A549 (cell line): ENCODE measurements around the gene WASF2. TPM values are rescaled to one million over a fixed set of nuclear protein-coding genes. Genes with fewer than 3 reads are reported as not detected.

Experiments used
- ATAC-seq, 2 experiments: fragments of 200-7000 bp in 1 of 2; fragments of >200 bp in 1 of 2; cut with Nextera tagmentation in 1 of 2; cut with Tn5 transposase in 1 of 2; 3 replicates each; pipeline versions ENCODE4 v1.8.0 to v1.9.1; 2018 to 2020; ENCODE audit warnings: mild to moderate bottlenecking in 1 of 2, moderate library complexity in 1 of 2
- CTCF ChIA-PET: fragments of 300-600 bp; sonication (Branson Sonifier 250); formaldehyde crosslinking; extraction: SDS; loops from one replicate; lab custom pipeline; 2021; ENCODE audit warnings: antibody characterized with exemption, inconsistent platforms; lab: Yijun Ruan, JAX
- POLR2A ChIA-PET: fragments of 350-600 bp; formaldehyde crosslinking; extraction: SDS; loops from one replicate; lab custom pipeline; 2021; ENCODE audit warnings: antibody characterized with exemption, inconsistent platforms; lab: Yijun Ruan, JAX
- DNase-seq, 2 experiments: peaks; one replicate each; pipeline versions ENCODE4 v3.0.0 to v3.0.0-alpha.2; 2011 to 2016; ENCODE audit warnings: low read depth in 1 of 2, low spot score in 1 of 2
- FAIRE-seq: peaks from 2 replicates; lab custom pipeline; 2011; peaks lifted over from hg19 to GRCh38; lab: Jason Lieb, UNC
- H3K27ac ChIP-seq, 2 experiments: fragments of >200 bp; sonication (Bioruptor Twin); formaldehyde crosslinking; 3 replicates each; pipeline ENCODE4 v1.5.1; 2016 to 2017
- H3K4me1 ChIP-seq: fragments of >200 bp; sonication (Bioruptor Twin); formaldehyde crosslinking; 3 replicates; pipeline ENCODE4 v1.6.1; 2016
- H3K4me2 ChIP-seq: fragments of >200 bp; sonication (Bioruptor Twin); formaldehyde crosslinking; 3 replicates; pipeline ENCODE4 v1.6.1; 2016
- H3K4me3 ChIP-seq: fragments of >200 bp; sonication (Bioruptor Twin); formaldehyde crosslinking; 3 replicates; pipeline ENCODE4 v1.5.1; 2016
- H3K9me3 ChIP-seq: fragments of >200 bp; sonication (Bioruptor Twin); formaldehyde crosslinking; 3 replicates; pipeline ENCODE4 v1.6.1; 2016
- CEBPB ChIP-seq, 2 experiments: fragments of >200 bp in 1 of 2; sonication (Bioruptor Twin) in 1 of 2; formaldehyde crosslinking in 1 of 2; IDR thresholded peaks; 2 replicates each; pipeline ENCODE4 v1.6.1; 2012 to 2016
- CHD4 ChIP-seq: fragments of 200-600 bp; sonication (generic); IDR thresholded peaks from 2 replicates; pipeline ENCODE4 v1.6.1; 2016; ENCODE audit warnings: antibody characterized with exemption, mild to moderate bottlenecking, borderline replicate concordance
- EP300 ChIP-seq, 2 experiments: fragments of >200 bp; sonication (Bioruptor Twin); formaldehyde crosslinking; IDR thresholded peaks; 2 replicates in 1 of 2; 3 replicates in 1 of 2; pipeline ENCODE4 v1.6.1; 2016 to 2017
- ESRRA ChIP-seq: fragments of 150-350 bp; IDR thresholded peaks from 2 replicates; pipeline ENCODE4 v1.6.1; 2014; ENCODE audit warnings: mild to moderate bottlenecking, low read length, borderline replicate concordance
- FOSL2 ChIP-seq, 2 experiments: fragments of 450-650 bp in 1 of 2; fragments of >200 bp in 1 of 2; sonication (Bioruptor Twin) in 1 of 2; formaldehyde crosslinking; IDR thresholded peaks; 2 replicates each; pipeline versions ENCODE4 v1.5.0 to v1.6.1; 2016 to 2020; ENCODE audit warnings: mild to moderate bottlenecking in 1 of 2, moderate library complexity in 1 of 2
- GATA3 ChIP-seq: IDR thresholded peaks from 2 replicates; pipeline ENCODE4 v1.6.1; 2012; ENCODE audit warnings: borderline replicate concordance
- HEYL ChIP-seq: fragments of 250-450 bp; sonication (Bioruptor Pico); IDR thresholded peaks from 2 replicates; pipeline ENCODE4 v1.8.0; 2021; ENCODE audit warnings: mild to moderate bottlenecking, moderate library complexity
- HOXA7 ChIP-seq: fragments of 250-450 bp; sonication (Bioruptor Pico); IDR thresholded peaks from 2 replicates; pipeline ENCODE4 v1.5.0; 2020; ENCODE audit warnings: mild to moderate bottlenecking, moderate library complexity
- HOXB5 ChIP-seq: fragments of 250-450 bp; sonication (Bioruptor Pico); IDR thresholded peaks from 2 replicates; pipeline ENCODE4 v1.5.0; 2020; ENCODE audit warnings: mild to moderate bottlenecking, moderate library complexity
- KDM1A ChIP-seq: fragments of 200-600 bp; sonication (generic); IDR thresholded peaks from 2 replicates; pipeline ENCODE4 v1.6.1; 2016; ENCODE audit warnings: low read depth, mild to moderate bottlenecking
- MAZ ChIP-seq: fragments of 150-350 bp; IDR thresholded peaks from 2 replicates; pipeline ENCODE4 v1.6.1; 2014; ENCODE audit warnings: antibody characterized with exemption, low read depth, low read length, borderline replicate concordance
- RAD21 ChIP-seq, 2 experiments: fragments of >200 bp in 1 of 2; sonication (Bioruptor Twin) in 1 of 2; formaldehyde crosslinking in 1 of 2; IDR thresholded peaks in 1 of 2; conservative IDR thresholded peaks in 1 of 2; 2 replicates in 1 of 2; 3 replicates in 1 of 2; pipeline ENCODE4 v1.6.1; 2012 to 2018; ENCODE audit warnings: inconsistent platforms in 1 of 2
- RCOR1 ChIP-seq: fragments of 150-350 bp; IDR thresholded peaks from 2 replicates; pipeline ENCODE4 v1.6.1; 2014; ENCODE audit warnings: antibody characterized with exemption, low read length, low read depth
- SMC3 ChIP-seq: fragments of >200 bp; sonication (Bioruptor Twin); formaldehyde crosslinking; IDR thresholded peaks from 3 replicates; pipeline ENCODE4 v1.6.1; 2018; ENCODE audit warnings: inconsistent platforms
- SREBF2 ChIP-seq: fragments of 450-650 bp; IDR thresholded peaks from 2 replicates; pipeline ENCODE4 v1.6.1; 2014; ENCODE audit warnings: mild to moderate bottlenecking, moderate library complexity
- ZC3H11A ChIP-seq: fragments of 450-650 bp; IDR thresholded peaks from 2 replicates; pipeline ENCODE4 v1.6.1; 2014; ENCODE audit warnings: antibody characterized with exemption, mild to moderate bottlenecking
- ZFP36 ChIP-seq: fragments of 450-650 bp; IDR thresholded peaks from 2 replicates; pipeline ENCODE4 v1.6.1; 2014; ENCODE audit warnings: borderline replicate concordance; ENCODE audit not compliant: partially characterized antibody
- ZNF302 ChIP-seq: fragments of 250-450 bp; sonication (Bioruptor Pico); IDR thresholded peaks from 2 replicates; pipeline ENCODE4 v1.9.0; 2021; ENCODE audit warnings: inconsistent platforms, mild to moderate bottlenecking, moderate library complexity
- ZSCAN20 ChIP-seq: fragments of 250-450 bp; sonication (Bioruptor Pico); IDR thresholded peaks from 2 replicates; pipeline ENCODE4 v1.8.0; 2022; ENCODE audit warnings: mild to moderate bottlenecking, moderate library complexity
- WGBS: methylation state at CpG from one replicate; pipeline ENCODE4 v1.1.6; 2017; ENCODE audit errors: missing lambda C conversion rate; 5-methylcytosine and 5-hydroxymethylcytosine counted together
- polyA plus RNA-seq, 4 experiments: library from polyadenylated mRNA; depleted of rRNA in 3 of 4; stranded (reverse); fragments of >200 nt; fragmentation: RNase III in 1 of 4; extraction: RNeasy Plus Mini Kit Qiagen cat#74134 plus additional on column Dnase treatment in 1 of 4; gene quantifications; 2 replicates in 3 of 4; 3 replicates in 1 of 4; pipeline ENCODE4 v1.2.3, GENCODE V29; 2011 to 2017
- TF ChIP-seq, protein P1 (sequence below): fragments of 250-450 bp; sonication (Bioruptor Pico); IDR thresholded peaks from 2 replicates; pipeline ENCODE4 v1.5.0; 2020; ENCODE audit warnings: low read depth, mild to moderate bottlenecking, moderate library complexity
- TF ChIP-seq, protein P2 (sequence below): fragments of >200 bp; sonication (Bioruptor Twin); formaldehyde crosslinking; IDR thresholded peaks from 2 replicates; pipeline ENCODE4 v1.6.1; 2016
- TF ChIP-seq, protein P3 (sequence below): fragments of >200 bp; sonication (Bioruptor Twin); formaldehyde crosslinking; IDR thresholded peaks from 3 replicates; pipeline ENCODE4 v1.5.1; 2016

The WASF2 gene
- polyA plus RNA-seq, 2 of the 4 experiments (the other 2 are of a cell fraction) = 22.7 to 44.9 TPM

GRCh38 chr1:27372808-27373690, 116.9 kb downstream of the WASF2 start:
- peak; percentile 71 to 79; a peak in 4 of 6 replicates for ATAC-seq

DNA sequence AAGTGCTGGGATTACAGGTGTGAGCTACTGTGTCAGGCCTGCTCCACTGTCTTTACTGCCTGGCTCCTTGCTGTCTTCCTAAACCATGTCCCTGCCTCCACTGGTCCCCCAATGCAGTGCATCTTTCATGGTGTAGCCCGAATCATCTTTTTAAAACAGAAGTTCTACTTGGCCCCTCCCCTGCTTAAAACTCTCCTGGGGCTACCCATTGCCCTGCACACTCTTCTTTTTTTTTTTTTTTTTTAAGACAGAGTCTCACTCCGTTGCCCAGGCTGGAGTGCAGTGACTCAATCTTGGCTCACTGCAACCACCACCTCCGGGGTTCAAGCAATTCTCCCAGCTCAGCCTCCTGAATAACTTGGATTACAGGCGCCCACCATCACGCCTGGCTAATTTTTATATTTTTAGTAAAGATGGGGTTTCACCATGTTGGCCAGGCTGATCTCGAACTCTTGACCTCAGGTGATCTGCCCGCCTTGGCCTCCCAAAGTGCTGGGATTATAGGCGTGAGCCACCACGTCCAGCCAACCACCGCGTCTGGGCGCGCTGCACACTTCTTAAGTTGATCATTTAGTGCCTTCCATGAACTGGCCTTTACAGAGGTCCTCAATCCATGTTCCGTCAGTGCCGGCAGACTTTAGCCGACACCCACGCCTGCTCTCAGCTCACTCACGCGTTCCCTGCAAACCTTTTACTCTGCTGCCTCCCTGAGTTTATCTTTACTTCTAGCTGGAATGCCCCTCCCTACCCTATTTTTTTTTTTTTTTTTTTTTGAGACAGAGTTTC, 117.8 kb downstream of the WASF2 start:
- ATAC-seq = no peak
- DNase-seq = no peak
- no peak for TF ChIP-seq HOXA7 (CRISPR knock-in tag)
- TF ChIP-seq ZSCAN20 (CRISPR knock-in tag) = no peak
- TF ChIP-seq, protein P1, sequence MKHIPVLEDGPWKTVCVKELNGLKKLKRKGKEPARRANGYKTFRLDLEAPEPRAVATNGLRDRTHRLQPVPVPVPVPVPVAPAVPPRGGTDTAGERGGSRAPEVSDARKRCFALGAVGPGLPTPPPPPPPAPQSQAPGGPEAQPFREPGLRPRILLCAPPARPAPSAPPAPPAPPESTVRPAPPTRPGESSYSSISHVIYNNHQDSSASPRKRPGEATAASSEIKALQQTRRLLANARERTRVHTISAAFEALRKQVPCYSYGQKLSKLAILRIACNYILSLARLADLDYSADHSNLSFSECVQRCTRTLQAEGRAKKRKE = no peak
- TF ChIP-seq CEBPB (IDR thresholded peaks at IDR 0.05) = no peak
- TF ChIP-seq GATA3 = no peak
- TF ChIP-seq MAZ = no peak
- ChIA-PET CTCF (interaction anchor here (0.8 to 10.3 kb wide), 8 partner anchors 9 to 76 kb away, joined by 3 to 130 read pairs (median 4); no protein-coding TSS in a partner anchor), POLR2A (no interaction called here)
- Histone ChIP-seq H3K27ac (no peak overlapping the region), H3K4me2 (no peak overlapping the region), H3K4me3 (no peak overlapping the region), H3K9me3 (no peaks in the 10 kb centered on the region), H3K4me1 (peaks cover 4% of the 10 kb centered on the region)
- FAIRE-seq = no peak
- WGBS = 89% methylated on average over 19 of the region's 19 CpGs

More at GRCh38 chr1:27372808-27373690, 116.9 kb downstream of the WASF2 start:
- H3K4me1 ChIP-seq = no peaks in the 10 kb centered on the region; the same call in 2 of the 3 replicates
- POLR2A ChIA-PET = no interaction called here
- H3K9me3 ChIP-seq = no peaks in the 10 kb centered on the region
- 81% methylated on average over 5 of the region's 11 CpGs for WGBS
- TF ChIP-seq SMC3 (no peak), ZFP36 (peak; percentile 14), HEYL (CRISPR knock-in tag) (no peak)
- no peak overlapping the region for H3K4me3 ChIP-seq
- no peak for DNase-seq
- no peak overlapping the region for H3K27ac ChIP-seq
- H3K4me2 ChIP-seq = no peak overlapping the region
- FAIRE-seq = no peak
- CTCF ChIA-PET = interaction anchor here (0.9 to 10.3 kb wide), 6 partner anchors 8 to 76 kb away, joined by 3 to 130 read pairs (median 6); no protein-coding TSS in a partner anchor

DNA sequence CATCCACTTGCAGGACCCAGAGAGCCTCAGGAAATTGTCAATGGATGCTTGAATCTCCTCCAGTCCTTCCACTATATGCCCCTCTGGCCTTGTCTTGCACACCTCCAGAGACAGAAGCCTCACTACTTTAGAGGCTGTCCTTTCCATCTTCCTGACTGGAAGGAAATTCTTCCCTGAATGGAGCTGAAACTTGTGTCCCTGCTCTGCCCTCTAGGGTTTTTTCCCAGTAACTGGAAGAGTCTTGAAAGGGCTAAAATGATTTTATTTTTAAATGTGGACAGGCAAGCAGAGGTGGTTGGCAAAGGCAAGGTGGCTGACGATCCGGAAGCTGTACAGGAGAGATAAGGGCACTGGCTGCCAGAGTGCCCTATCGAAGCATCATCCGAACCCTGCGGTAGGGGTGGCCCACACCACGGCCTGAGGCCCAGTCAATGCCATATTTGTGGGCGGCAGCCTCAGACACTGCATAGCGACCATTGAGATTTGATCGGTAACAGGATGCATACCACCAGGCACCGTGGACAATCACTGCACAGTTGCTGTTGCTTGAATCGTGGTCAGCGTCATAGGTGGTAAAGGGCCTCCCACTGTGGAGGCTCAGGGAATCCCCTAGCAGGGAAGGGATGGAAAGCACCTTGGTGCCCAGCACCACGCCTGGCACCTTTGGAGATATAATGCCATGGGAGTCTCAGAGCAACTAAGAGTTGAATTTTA, 120.9 kb downstream of the WASF2 start:
- CTCF ChIA-PET = interaction anchor here (0.5 to 10.3 kb wide), 12 partner anchors 9 to 323 kb away, joined by 3 to 130 read pairs (median 4); no protein-coding TSS in a partner anchor
- Histone ChIP-seq H3K9me3 (no peaks in the 10 kb centered on the region), H3K4me3 (no peak overlapping the region), H3K27ac (no peak overlapping the region), H3K4me2 (no peak overlapping the region)
- no peak for ATAC-seq
- TF ChIP-seq MAZ (no peak), CEBPB (IDR thresholded peaks at IDR 0.05) (no peak), ZC3H11A (no peak), KDM1A (no peak), RAD21 (conservative IDR thresholded peaks at IDR 0.05 in 1 of 2, IDR thresholded peaks at IDR 0.05 in 1 of 2) (peak in 1 of 2 experiments; percentile 36; a peak in 2 of 5 replicates), CHD4 (no peak), HOXB5 (CRISPR knock-in tag) (no peak), SREBF2 (no peak), FOSL2 (IDR thresholded peaks at IDR 0.05) (no peak), FOSL2 (CRISPR knock-in tag; IDR thresholded peaks at IDR 0.05) (no peak), RCOR1 (no peak), ESRRA (no peak), ZNF302 (CRISPR knock-in tag) (no peak), EP300 (IDR thresholded peaks at IDR 0.05) (no peak)
- TF ChIP-seq, protein P2, sequence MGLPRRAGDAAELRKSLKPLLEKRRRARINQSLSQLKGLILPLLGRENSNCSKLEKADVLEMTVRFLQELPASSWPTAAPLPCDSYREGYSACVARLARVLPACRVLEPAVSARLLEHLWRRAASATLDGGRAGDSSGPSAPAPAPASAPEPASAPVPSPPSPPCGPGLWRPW = no peak
- TF ChIP-seq, protein P3, sequence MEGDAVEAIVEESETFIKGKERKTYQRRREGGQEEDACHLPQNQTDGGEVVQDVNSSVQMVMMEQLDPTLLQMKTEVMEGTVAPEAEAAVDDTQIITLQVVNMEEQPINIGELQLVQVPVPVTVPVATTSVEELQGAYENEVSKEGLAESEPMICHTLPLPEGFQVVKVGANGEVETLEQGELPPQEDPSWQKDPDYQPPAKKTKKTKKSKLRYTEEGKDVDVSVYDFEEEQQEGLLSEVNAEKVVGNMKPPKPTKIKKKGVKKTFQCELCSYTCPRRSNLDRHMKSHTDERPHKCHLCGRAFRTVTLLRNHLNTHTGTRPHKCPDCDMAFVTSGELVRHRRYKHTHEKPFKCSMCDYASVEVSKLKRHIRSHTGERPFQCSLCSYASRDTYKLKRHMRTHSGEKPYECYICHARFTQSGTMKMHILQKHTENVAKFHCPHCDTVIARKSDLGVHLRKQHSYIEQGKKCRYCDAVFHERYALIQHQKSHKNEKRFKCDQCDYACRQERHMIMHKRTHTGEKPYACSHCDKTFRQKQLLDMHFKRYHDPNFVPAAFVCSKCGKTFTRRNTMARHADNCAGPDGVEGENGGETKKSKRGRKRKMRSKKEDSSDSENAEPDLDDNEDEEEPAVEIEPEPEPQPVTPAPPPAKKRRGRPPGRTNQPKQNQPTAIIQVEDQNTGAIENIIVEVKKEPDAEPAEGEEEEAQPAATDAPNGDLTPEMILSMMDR = 0 out of 3 replicates have a peak, but pooled peaks have one; percentile 16
- TF ChIP-seq, all 56 proteins: peak for 2
- H3K4me1 ChIP-seq = peaks cover 14% of the 10 kb centered on the region
- FAIRE-seq (no peak), DNase-seq (peak in 1 of 2 experiments; percentile 42)
- 94% methylated on average over 6 of the region's 13 CpGs for WGBS
- POLR2A ChIA-PET = no interaction called here
